Loucy (cell line): ENCODE results near the gene TNRC6B.

Experiments
- CTCF ChIP-seq: fragments of 200-600 bp; sonication (generic); conservative IDR thresholded peaks from 2 replicates; pipeline ENCODE4 v1.5.1; 2014; ENCODE audit warnings: mild to moderate bottlenecking, antibody characterized with exemption, low read length
- EZH2phosphoT487 ChIP-seq: fragments of 200-600 bp; IDR thresholded peaks from 2 replicates; pipeline ENCODE4 v1.6.1; 2018; ENCODE audit warnings: antibody characterized with exemption, mild to moderate bottlenecking, moderate library complexity, borderline replicate concordance

DNA sequence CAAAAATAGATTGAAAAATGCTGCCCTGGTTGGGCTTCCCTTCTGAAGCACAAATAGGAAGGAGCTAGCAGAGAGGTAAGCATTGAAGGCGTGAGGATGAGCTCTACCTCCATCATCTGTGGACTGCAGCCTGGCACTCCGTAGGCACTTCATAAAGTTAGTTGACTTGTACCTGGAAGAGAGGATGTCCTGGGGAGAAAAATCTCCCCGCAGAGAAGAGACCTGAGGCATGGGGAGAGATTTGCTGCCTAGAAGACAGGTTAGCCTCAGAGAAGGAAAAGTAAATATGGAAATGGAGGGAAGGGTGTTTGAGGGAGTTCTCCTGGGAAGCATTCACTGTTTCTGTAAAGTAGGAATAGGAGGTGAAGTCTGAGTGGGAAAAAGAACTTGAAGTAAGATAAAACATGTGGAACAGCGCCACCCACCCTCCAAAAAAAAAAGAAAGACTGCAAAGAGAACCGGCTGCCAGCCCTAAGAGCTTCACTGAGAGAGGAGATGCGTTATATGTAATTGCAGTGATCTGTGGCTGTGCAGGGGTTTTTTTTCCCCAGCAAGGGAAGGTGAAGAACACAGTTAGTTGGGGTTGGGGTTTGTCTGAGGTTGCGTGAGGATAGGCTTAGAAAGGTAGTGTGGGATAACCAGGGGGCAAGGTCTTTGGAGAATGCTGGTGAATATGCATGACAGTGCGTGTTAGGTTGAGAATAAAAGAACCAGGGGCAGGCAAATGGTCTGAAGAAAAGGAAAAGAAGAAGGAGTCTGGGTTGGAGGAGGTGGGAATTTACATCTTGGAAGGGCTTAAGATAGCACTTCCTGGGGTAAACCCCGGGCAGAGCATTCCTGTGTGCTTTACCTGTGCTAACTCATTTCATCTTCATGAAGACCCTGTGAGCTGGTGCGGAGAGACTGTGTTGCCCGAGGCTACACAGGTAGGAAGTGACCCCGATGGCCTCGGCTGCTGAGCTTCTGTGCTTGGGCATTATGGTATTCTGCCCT, 16.0 kb downstream of the TNRC6B start:
- TF ChIP-seq CTCF (peak; percentile 61), EZH2phosphoT487 (no peak)
